Chondrocyte (in vitro differentiated cells): ENCODE results near the gene EEF1A2. TPM values are rescaled to one million over a fixed set of nuclear protein-coding genes. Genes with fewer than 3 reads are reported as not detected.

Source experiments
- DNase-seq: peaks from one replicate; pipeline ENCODE4 v3.0.0; 2021; ENCODE audit warnings: mixed read lengths, low spot score
- H3K27ac Mint-ChIP-seq: one replicate; pipeline ENCODE4 v1.8.0; 2021; ENCODE audit warnings: mild to moderate bottlenecking, moderate library complexity, mixed read lengths; ENCODE audit not compliant: unreplicated experiment
- H3K27me3 Mint-ChIP-seq: 2 replicates; pipeline ENCODE4 v1.8.0; 2021; ENCODE audit warnings: low read depth, mixed read lengths
- H3K36me3 Mint-ChIP-seq: 2 replicates; pipeline ENCODE4 v1.8.0; 2021; ENCODE audit warnings: low read depth, mixed read lengths
- H3K4me1 Mint-ChIP-seq: 2 replicates; pipeline ENCODE4 v1.8.0; 2021; ENCODE audit warnings: low read depth, mild to moderate bottlenecking, mixed read lengths
- H3K4me3 Mint-ChIP-seq: one replicate; pipeline ENCODE4 v1.8.0; 2021; ENCODE audit warnings: mild to moderate bottlenecking, moderate library complexity, mixed read lengths; ENCODE audit not compliant: unreplicated experiment
- H3K9me3 Mint-ChIP-seq: 2 replicates; pipeline ENCODE4 v1.8.0; 2021; ENCODE audit warnings: low read depth, mixed read lengths
- CTCF ChIP-seq: fragments of 200-600 bp; sonication (generic); IDR thresholded peaks from 2 replicates; pipeline ENCODE4 v1.5.0; 2021; ENCODE audit warnings: antibody characterized with exemption, mild to moderate bottlenecking, moderate library complexity
- total RNA-seq: library from RNA; stranded (reverse); gene quantifications from 3 replicates; pipeline ENCODE4 v1.2.1, GENCODE V29; 2021

EEF1A2 gene
- total RNA-seq, 1 donor from 2014 or later = 5.5 TPM

GRCh38 chr20:63446216-63447024, 52.5 kb downstream of the EEF1A2 start:
- Mint-ChIP-seq H3K27me3 (peaks cover 17% of the 10 kb centered on the region), H3K9me3 (no peaks in the 10 kb centered on the region), H3K36me3 (no peaks in the 10 kb centered on the region), H3K4me1 (no peaks in the 10 kb centered on the region), H3K4me3 (no peak overlapping the region), H3K27ac (no peak overlapping the region)
- no peak for TF ChIP-seq CTCF
- no peak for DNase-seq

- Mint-ChIP-seq H3K4me1 (no peaks in the 10 kb centered on the region), H3K9me3 (no peaks in the 10 kb centered on the region), H3K27ac (no peak overlapping the region), H3K36me3 (no peaks in the 10 kb centered on the region), H3K4me3 (no peak overlapping the region), H3K27me3 (peaks cover 17% of the 10 kb centered on the region)
- TF ChIP-seq CTCF = no peak
- DNase-seq = no peak
Observed at GRCh38 chr20:63445075-63445734, 53.7 kb downstream of the EEF1A2 start.

GRCh38 chr20:63444548-63444947, 54.3 kb downstream of the EEF1A2 start:
- TF ChIP-seq CTCF = no peak
- no peak for DNase-seq
- Mint-ChIP-seq H3K27ac (no peak overlapping the region), H3K9me3 (no peaks in the 10 kb centered on the region), H3K27me3 (peaks cover 17% of the 10 kb centered on the region), H3K36me3 (no peaks in the 10 kb centered on the region), H3K4me3 (no peak overlapping the region), H3K4me1 (no peaks in the 10 kb centered on the region)

- Mint-ChIP-seq H3K27me3 (peaks cover 13% of the 10 kb centered on the region), H3K27ac (no peak overlapping the region), H3K4me1 (no peaks in the 10 kb centered on the region), H3K36me3 (no peaks in the 10 kb centered on the region), H3K9me3 (no peaks in the 10 kb centered on the region), H3K4me3 (no peak overlapping the region)
- DNase-seq = no peak
- no peak for TF ChIP-seq CTCF
Observed at GRCh38 chr20:63443606-63444395, 55.1 kb downstream of the EEF1A2 start.

- peak; percentile 57 for TF ChIP-seq CTCF
- no peaks in the 10 kb centered on the region for H3K9me3 Mint-ChIP-seq
- no peaks in the 10 kb centered on the region for H3K4me1 Mint-ChIP-seq
- no peak overlapping the region for H3K27ac Mint-ChIP-seq
- peaks cover 5% of the 10 kb centered on the region for H3K27me3 Mint-ChIP-seq
- DNase-seq = no peak
- no peaks in the 10 kb centered on the region for H3K36me3 Mint-ChIP-seq
- no peak overlapping the region for H3K4me3 Mint-ChIP-seq
Observed at GRCh38 chr20:63442100-63442493, 56.8 kb downstream of the EEF1A2 start.
